Astrocyte of the spinal cord (primary cell): ENCODE results near the gene CASS4.
A peak's percentile ranks its signal among the peaks of the same experiment; 100 is the strongest.

Experiments used
- DNase-seq: peaks from one replicate; pipeline ENCODE4 v3.0.0; 2011; ENCODE audit warnings: low read depth, low spot score
- H3K4me3 ChIP-seq: 2 replicates; pipeline ENCODE4 v1.5.1; 2011; ENCODE audit warnings: low read depth, mild to moderate bottlenecking, low read length, moderate library complexity
- CTCF ChIP-seq: IDR thresholded peaks from 2 replicates; pipeline ENCODE4 v1.5.1; 2012; ENCODE audit warnings: low read depth, mild to moderate bottlenecking, low read length, inconsistent platforms
- in situ Hi-C: cut with HindIII; loops from 2 replicates; pipeline ENCODE4 v1.10.0; 2017; ENCODE audit warnings: low sequenced_read_pairs

The CASS4 gene

GRCh38 chr20:56412949-56413348 lies 889 bp downstream of the CASS4 start:
- DNase-seq = no peak
- H3K4me3 ChIP-seq = no peak overlapping the region
- in situ Hi-C loops = no loop called here
- no peak for TF ChIP-seq CTCF

GRCh38 chr20:56414842-56415765 lies 3.0 kb downstream of the CASS4 start:
- in situ Hi-C loops = no loop called here
- TF ChIP-seq CTCF = no peak
- no peak overlapping the region for H3K4me3 ChIP-seq
- peak; percentile 37 for DNase-seq

- in situ Hi-C loops = no loop called here
- no peak overlapping the region for H3K4me3 ChIP-seq
- TF ChIP-seq CTCF = no peak
- no peak for DNase-seq
Measured at GRCh38 chr20:56417402-56417801, 5.3 kb downstream of the CASS4 start.

GRCh38 chr20:56417911-56418310 lies 5.9 kb downstream of the CASS4 start:
- in situ Hi-C loops = no loop called here
- no peak for TF ChIP-seq CTCF
- DNase-seq = no peak
- no peak overlapping the region for H3K4me3 ChIP-seq

- in situ Hi-C loops = no loop called here
- TF ChIP-seq CTCF = no peak
- no peak for DNase-seq
- no peak overlapping the region for H3K4me3 ChIP-seq
Measured at GRCh38 chr20:56418385-56418861, 6.4 kb downstream of the CASS4 start.

GRCh38 chr20:56420028-56420427 lies 8.0 kb downstream of the CASS4 start:
- in situ Hi-C loops = no loop called here
- no peak for TF ChIP-seq CTCF
- DNase-seq = no peak
- H3K4me3 ChIP-seq = no peak overlapping the region
